WTC11 (cell line): ENCODE results near the gene FTH1. TPM values are rescaled to one million over a fixed set of nuclear protein-coding genes. Genes with fewer than 3 reads are reported as not detected.
A peak's percentile ranks its signal among the peaks of the same experiment; 100 is the strongest.

ENCODE experiments used
- ATAC-seq: fragments of 200-7000 bp; cut with Tn5 transposase; 2 replicates; pipeline ENCODE4 v1.10.0; 2021; ENCODE audit warnings: mild to moderate bottlenecking, moderate library complexity
- CTCF ChIA-PET: fragments of 300-600 bp; sonication (Branson Sonifier 250); formaldehyde crosslinking; loops from one replicate; lab custom pipeline; 2021; ENCODE audit warnings: antibody characterized with exemption; lab: Charles Lee
- POLR2A ChIA-PET: fragments of 350-600 bp; sonication (Branson Sonifier 250); formaldehyde crosslinking; loops from one replicate; lab custom pipeline; 2021; ENCODE audit warnings: antibody characterized with exemption; lab: Charles Lee
- DNase-seq: peaks from one replicate; pipeline ENCODE4 v3.0.0; 2021; ENCODE audit warnings: low spot score
- H3K27ac Mint-ChIP-seq: 2 replicates; pipeline ENCODE4 v1.8.0; 2021; ENCODE audit warnings: mixed read lengths
- H3K27me3 Mint-ChIP-seq: 2 replicates; pipeline ENCODE4 v1.8.0; 2021; ENCODE audit warnings: low read depth, mild to moderate bottlenecking, moderate library complexity, mixed read lengths
- H3K36me3 Mint-ChIP-seq: 2 replicates; pipeline ENCODE4 v1.8.0; 2021; ENCODE audit warnings: mixed read lengths
- H3K4me1 Mint-ChIP-seq: 2 replicates; pipeline ENCODE4 v1.8.0; 2022; ENCODE audit warnings: mixed read lengths
- H3K4me3 Mint-ChIP-seq: 2 replicates; pipeline ENCODE4 v1.8.0; 2021; ENCODE audit warnings: mild to moderate bottlenecking, moderate library complexity, mixed read lengths
- H3K9me3 Mint-ChIP-seq: 2 replicates; pipeline ENCODE4 v1.8.0; 2021; ENCODE audit warnings: mixed read lengths
- ATF1 ChIP-seq: sonication (generic); formaldehyde crosslinking; IDR thresholded peaks from 2 replicates; pipeline ENCODE4 v1.8.1; 2023; ENCODE audit warnings: mild to moderate bottlenecking, moderate library complexity, missing genetic modification reagents
- CREM ChIP-seq: sonication (generic); formaldehyde crosslinking; IDR thresholded peaks from 2 replicates; pipeline ENCODE4 v1.8.1; 2022; ENCODE audit warnings: mild to moderate bottlenecking, missing genetic modification reagents, moderate library complexity
- ELF4 ChIP-seq: sonication (generic); formaldehyde crosslinking; IDR thresholded peaks from 2 replicates; pipeline ENCODE4 v1.8.1; 2022; ENCODE audit warnings: low read depth, mild to moderate bottlenecking, moderate library complexity, missing genetic modification reagents
- ETV6 ChIP-seq: sonication (generic); formaldehyde crosslinking; IDR thresholded peaks from 2 replicates; pipeline ENCODE4 v1.8.1; 2022; ENCODE audit warnings: mild to moderate bottlenecking, missing genetic modification reagents
- GTF2I ChIP-seq: fragments of 250-450 bp; sonication (Bioruptor Pico); conservative IDR thresholded peaks from 2 replicates; pipeline ENCODE4 v1.4.0; 2021; ENCODE audit warnings: mild to moderate bottlenecking
- JAZF1 ChIP-seq: fragments of 250-450 bp; sonication (Bioruptor Pico); IDR thresholded peaks from 2 replicates; pipeline ENCODE4 v1.9.0; 2021; ENCODE audit warnings: moderate library complexity, mild to moderate bottlenecking, inconsistent platforms
- JUN ChIP-seq: sonication (generic); formaldehyde crosslinking; IDR thresholded peaks from 2 replicates; pipeline ENCODE4 v1.8.0; 2023; ENCODE audit warnings: mild to moderate bottlenecking, missing genetic modification reagents
- MAX ChIP-seq: sonication (generic); formaldehyde crosslinking; IDR thresholded peaks from 2 replicates; pipeline ENCODE4 v1.8.0; 2022; ENCODE audit warnings: mild to moderate bottlenecking, missing genetic modification reagents
- MXD4 ChIP-seq: fragments of 250-450 bp; sonication (Bioruptor Pico); IDR thresholded peaks from 2 replicates; pipeline ENCODE4 v1.8.0; 2021; ENCODE audit warnings: mild to moderate bottlenecking, moderate library complexity, borderline replicate concordance
- NFE2L1 ChIP-seq: sonication (generic); formaldehyde crosslinking; IDR thresholded peaks from 2 replicates; pipeline ENCODE4 v1.8.1; 2023; ENCODE audit warnings: missing genetic modification reagents
- SMAD3 ChIP-seq: sonication (generic); formaldehyde crosslinking; IDR thresholded peaks from 2 replicates; pipeline ENCODE4 v1.8.0; 2022; ENCODE audit warnings: missing genetic modification reagents, mild to moderate bottlenecking, borderline replicate concordance
- SP1 ChIP-seq: sonication (generic); formaldehyde crosslinking; conservative IDR thresholded peaks from 2 replicates; pipeline ENCODE4 v1.8.1; 2022; ENCODE audit warnings: missing genetic modification reagents
- TCF7 ChIP-seq: sonication (generic); formaldehyde crosslinking; IDR thresholded peaks from 2 replicates; pipeline ENCODE4 v1.8.0; 2022; ENCODE audit warnings: mild to moderate bottlenecking, low read depth, missing genetic modification reagents, moderate library complexity
- USF2 ChIP-seq: sonication (generic); formaldehyde crosslinking; IDR thresholded peaks from 2 replicates; pipeline ENCODE4 v1.8.1; 2023; ENCODE audit warnings: mild to moderate bottlenecking, missing genetic modification reagents, moderate library complexity
- ZBTB21 ChIP-seq: sonication (generic); formaldehyde crosslinking; IDR thresholded peaks from 2 replicates; pipeline ENCODE4 v1.8.1; 2023; ENCODE audit warnings: mild to moderate bottlenecking, missing genetic modification reagents, borderline replicate concordance
- ZNF281 ChIP-seq: sonication (generic); formaldehyde crosslinking; IDR thresholded peaks from 2 replicates; pipeline ENCODE4 v1.8.0; 2023; ENCODE audit warnings: mild to moderate bottlenecking, missing genetic modification reagents
- ZNF512 ChIP-seq: sonication (generic); formaldehyde crosslinking; IDR thresholded peaks from 2 replicates; pipeline ENCODE4 v1.8.1; 2022; ENCODE audit warnings: missing genetic modification reagents, borderline replicate concordance
- ZSCAN18 ChIP-seq: fragments of 250-450 bp; sonication (Bioruptor Pico); IDR thresholded peaks from 2 replicates; pipeline ENCODE4 v2.1.2; 2022; ENCODE audit warnings: mild to moderate bottlenecking, moderate library complexity
- total RNA-seq: library from RNA; stranded (reverse); gene quantifications from 3 replicates; pipeline ENCODE4 v1.2.3, GENCODE V29; 2021
- TF ChIP-seq, protein P1 (sequence below): sonication (generic); formaldehyde crosslinking; IDR thresholded peaks from 2 replicates; pipeline ENCODE4 v1.8.0; 2022; ENCODE audit warnings: missing genetic modification reagents
- TF ChIP-seq, protein P2 (sequence below): sonication (generic); formaldehyde crosslinking; IDR thresholded peaks from 2 replicates; pipeline ENCODE4 v1.8.1; 2022; ENCODE audit warnings: low read depth, missing genetic modification reagents, borderline replicate concordance
- TF ChIP-seq, protein P3 (sequence below): sonication (generic); formaldehyde crosslinking; IDR thresholded peaks from 2 replicates; pipeline ENCODE4 v1.8.0; 2022; ENCODE audit warnings: mild to moderate bottlenecking, missing genetic modification reagents
- TF ChIP-seq, protein P4 (sequence below): sonication (generic); formaldehyde crosslinking; conservative IDR thresholded peaks from 2 replicates; pipeline ENCODE4 v1.8.1; 2022; ENCODE audit warnings: mild to moderate bottlenecking, missing genetic modification reagents

FTH1 gene
- total RNA-seq, 1 experiment from 2014 or later: 1,108 TPM

GRCh38 chr11:61967116-61967923 lies at the start of gene FTH1 (continued):
- TF ChIP-seq, protein P1, sequence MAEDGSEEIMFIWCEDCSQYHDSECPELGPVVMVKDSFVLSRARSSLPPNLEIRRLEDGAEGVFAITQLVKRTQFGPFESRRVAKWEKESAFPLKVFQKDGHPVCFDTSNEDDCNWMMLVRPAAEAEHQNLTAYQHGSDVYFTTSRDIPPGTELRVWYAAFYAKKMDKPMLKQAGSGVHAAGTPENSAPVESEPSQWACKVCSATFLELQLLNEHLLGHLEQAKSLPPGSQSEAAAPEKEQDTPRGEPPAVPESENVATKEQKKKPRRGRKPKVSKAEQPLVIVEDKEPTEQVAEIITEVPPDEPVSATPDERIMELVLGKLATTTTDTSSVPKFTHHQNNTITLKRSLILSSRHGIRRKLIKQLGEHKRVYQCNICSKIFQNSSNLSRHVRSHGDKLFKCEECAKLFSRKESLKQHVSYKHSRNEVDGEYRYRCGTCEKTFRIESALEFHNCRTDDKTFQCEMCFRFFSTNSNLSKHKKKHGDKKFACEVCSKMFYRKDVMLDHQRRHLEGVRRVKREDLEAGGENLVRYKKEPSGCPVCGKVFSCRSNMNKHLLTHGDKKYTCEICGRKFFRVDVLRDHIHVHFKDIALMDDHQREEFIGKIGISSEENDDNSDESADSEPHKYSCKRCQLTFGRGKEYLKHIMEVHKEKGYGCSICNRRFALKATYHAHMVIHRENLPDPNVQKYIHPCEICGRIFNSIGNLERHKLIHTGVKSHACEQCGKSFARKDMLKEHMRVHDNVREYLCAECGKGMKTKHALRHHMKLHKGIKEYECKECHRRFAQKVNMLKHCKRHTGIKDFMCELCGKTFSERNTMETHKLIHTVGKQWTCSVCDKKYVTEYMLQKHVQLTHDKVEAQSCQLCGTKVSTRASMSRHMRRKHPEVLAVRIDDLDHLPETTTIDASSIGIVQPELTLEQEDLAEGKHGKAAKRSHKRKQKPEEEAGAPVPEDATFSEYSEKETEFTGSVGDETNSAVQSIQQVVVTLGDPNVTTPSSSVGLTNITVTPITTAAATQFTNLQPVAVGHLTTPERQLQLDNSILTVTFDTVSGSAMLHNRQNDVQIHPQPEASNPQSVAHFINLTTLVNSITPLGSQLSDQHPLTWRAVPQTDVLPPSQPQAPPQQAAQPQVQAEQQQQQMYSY: no peak
- TF ChIP-seq JUN (CRISPR knock-in tag) (no peak), ATF1 (CRISPR knock-in tag) (no peak), SP1 (peak; percentile 94), ELF4 (peak; percentile 53; the same call in 1 of the 2 replicates), JAZF1 (CRISPR knock-in tag) (no peak), USF2 (CRISPR knock-in tag) (peak; percentile 22; the same call in 1 of the 2 replicates), ETV6 (CRISPR knock-in tag) (peak; percentile 76; the same call in 1 of the 2 replicates), MAX (CRISPR knock-in tag) (peak; percentile 65), SMAD3 (CRISPR knock-in tag) (peak; percentile 72), MXD4 (CRISPR knock-in tag) (no peak), CREM (CRISPR knock-in tag) (0 out of 2 replicates have a peak, but pooled peaks have one; percentile 68), NFE2L1 (0 out of 2 replicates have a peak, but pooled peaks have one; percentile 37)
- TF ChIP-seq, protein P2, sequence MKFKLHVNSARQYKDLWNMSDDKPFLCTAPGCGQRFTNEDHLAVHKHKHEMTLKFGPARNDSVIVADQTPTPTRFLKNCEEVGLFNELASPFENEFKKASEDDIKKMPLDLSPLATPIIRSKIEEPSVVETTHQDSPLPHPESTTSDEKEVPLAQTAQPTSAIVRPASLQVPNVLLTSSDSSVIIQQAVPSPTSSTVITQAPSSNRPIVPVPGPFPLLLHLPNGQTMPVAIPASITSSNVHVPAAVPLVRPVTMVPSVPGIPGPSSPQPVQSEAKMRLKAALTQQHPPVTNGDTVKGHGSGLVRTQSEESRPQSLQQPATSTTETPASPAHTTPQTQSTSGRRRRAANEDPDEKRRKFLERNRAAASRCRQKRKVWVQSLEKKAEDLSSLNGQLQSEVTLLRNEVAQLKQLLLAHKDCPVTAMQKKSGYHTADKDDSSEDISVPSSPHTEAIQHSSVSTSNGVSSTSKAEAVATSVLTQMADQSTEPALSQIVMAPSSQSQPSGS (CRISPR knock-in tag): no peak
- TF ChIP-seq, protein P3, sequence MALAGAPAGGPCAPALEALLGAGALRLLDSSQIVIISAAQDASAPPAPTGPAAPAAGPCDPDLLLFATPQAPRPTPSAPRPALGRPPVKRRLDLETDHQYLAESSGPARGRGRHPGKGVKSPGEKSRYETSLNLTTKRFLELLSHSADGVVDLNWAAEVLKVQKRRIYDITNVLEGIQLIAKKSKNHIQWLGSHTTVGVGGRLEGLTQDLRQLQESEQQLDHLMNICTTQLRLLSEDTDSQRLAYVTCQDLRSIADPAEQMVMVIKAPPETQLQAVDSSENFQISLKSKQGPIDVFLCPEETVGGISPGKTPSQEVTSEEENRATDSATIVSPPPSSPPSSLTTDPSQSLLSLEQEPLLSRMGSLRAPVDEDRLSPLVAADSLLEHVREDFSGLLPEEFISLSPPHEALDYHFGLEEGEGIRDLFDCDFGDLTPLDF (CRISPR knock-in tag): 0 out of 2 replicates have a peak, but pooled peaks have one; percentile 61

GRCh38 chr11:62015615-62016014 lies 48.2 kb upstream of the FTH1 start:
- POLR2A ChIA-PET: no interaction called here
- TF ChIP-seq ZNF512 (CRISPR knock-in tag) (no peak), ZBTB21 (CRISPR knock-in tag) (no peak), JAZF1 (CRISPR knock-in tag) (no peak), ZSCAN18 (no peak), ZNF281 (CRISPR knock-in tag) (no peak), TCF7 (CRISPR knock-in tag) (no peak), SP1 (no peak), GTF2I (CRISPR knock-in tag) (no peak)
- TF ChIP-seq, protein P4, sequence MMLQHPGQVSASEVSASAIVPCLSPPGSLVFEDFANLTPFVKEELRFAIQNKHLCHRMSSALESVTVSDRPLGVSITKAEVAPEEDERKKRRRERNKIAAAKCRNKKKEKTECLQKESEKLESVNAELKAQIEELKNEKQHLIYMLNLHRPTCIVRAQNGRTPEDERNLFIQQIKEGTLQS (CRISPR knock-in tag): no peak

More at GRCh38 chr11:62015615-62016014, 48.2 kb upstream of the FTH1 start:
- Mint-ChIP-seq H3K4me3 (no peak overlapping the region), H3K4me1 (no peaks in the 10 kb centered on the region), H3K27ac (no peak overlapping the region), H3K36me3 (no peaks in the 10 kb centered on the region), H3K27me3 (no peaks in the 10 kb centered on the region), H3K9me3 (peaks cover 12% of the 10 kb centered on the region)
- CTCF ChIA-PET: no interaction called here
- no peak for DNase-seq
- no peak for ATAC-seq
